GM12872 (cell line): ENCODE measurements around the gene PAIP2.

Experiments used
- TF ChIP-seq, protein P1 (sequence below): IDR thresholded peaks from 3 replicates; pipeline ENCODE4 v1.5.1; 2011; ENCODE audit warnings: low read depth, mild to moderate bottlenecking, low read length, moderate library complexity; ENCODE audit not compliant: insufficient read depth

Gene PAIP2

DNA sequence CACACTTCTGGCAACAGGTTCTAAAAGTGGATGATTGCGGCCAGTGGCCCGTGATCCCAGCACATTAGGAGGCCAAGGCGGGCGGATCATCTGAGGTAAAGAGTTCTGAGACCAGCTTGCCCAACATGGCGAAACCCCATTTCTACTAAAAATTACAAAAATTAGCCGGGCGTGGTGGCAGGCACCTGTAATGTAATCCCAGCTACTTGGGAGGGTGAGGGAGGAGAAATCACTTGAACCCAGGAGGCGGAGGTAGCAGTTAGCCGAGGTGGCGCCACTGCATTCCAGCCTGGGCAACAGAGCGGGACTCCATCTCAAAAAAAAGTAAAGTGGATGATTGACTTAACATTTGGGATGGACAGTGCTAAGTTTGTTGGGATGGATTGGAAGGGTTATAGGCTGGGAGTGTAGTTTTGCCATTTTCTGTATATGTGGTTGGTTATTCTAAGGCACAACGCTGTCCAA is 44.8 kb upstream of the PAIP2 start:
- TF ChIP-seq, protein P1, sequence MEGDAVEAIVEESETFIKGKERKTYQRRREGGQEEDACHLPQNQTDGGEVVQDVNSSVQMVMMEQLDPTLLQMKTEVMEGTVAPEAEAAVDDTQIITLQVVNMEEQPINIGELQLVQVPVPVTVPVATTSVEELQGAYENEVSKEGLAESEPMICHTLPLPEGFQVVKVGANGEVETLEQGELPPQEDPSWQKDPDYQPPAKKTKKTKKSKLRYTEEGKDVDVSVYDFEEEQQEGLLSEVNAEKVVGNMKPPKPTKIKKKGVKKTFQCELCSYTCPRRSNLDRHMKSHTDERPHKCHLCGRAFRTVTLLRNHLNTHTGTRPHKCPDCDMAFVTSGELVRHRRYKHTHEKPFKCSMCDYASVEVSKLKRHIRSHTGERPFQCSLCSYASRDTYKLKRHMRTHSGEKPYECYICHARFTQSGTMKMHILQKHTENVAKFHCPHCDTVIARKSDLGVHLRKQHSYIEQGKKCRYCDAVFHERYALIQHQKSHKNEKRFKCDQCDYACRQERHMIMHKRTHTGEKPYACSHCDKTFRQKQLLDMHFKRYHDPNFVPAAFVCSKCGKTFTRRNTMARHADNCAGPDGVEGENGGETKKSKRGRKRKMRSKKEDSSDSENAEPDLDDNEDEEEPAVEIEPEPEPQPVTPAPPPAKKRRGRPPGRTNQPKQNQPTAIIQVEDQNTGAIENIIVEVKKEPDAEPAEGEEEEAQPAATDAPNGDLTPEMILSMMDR, result no peak

GRCh38 chr5:139297439-139298133 is 44.1 kb upstream of the PAIP2 start:
- TF ChIP-seq, protein P1, result no peak

DNA sequence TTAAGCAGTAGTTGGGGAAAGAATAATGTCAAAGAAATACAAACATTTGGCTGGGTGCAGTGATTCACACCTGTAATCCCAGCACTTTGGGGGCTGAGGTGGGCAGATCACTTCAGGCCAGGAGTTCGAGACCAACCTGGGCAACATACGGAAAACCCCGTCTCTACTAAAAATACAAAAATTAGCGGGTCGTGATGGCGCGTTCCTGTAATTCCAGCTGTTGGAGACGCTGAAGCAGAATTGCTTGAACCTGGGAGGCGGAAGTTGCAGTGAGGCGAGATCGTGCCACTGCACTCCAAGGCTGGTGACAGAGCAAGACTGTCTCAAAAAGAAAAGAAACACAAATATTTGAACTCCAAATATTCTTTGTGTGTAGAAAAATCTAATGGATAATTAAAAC is 43.4 kb upstream of the PAIP2 start:
- TF ChIP-seq, protein P1, result no peak

GRCh38 chr5:139299486-139299885 is 42.2 kb upstream of the PAIP2 start:
- TF ChIP-seq, protein P1, result no peak

GRCh38 chr5:139301808-139302499 is 39.7 kb upstream of the PAIP2 start:
- TF ChIP-seq, protein P1, result no peak

DNA sequence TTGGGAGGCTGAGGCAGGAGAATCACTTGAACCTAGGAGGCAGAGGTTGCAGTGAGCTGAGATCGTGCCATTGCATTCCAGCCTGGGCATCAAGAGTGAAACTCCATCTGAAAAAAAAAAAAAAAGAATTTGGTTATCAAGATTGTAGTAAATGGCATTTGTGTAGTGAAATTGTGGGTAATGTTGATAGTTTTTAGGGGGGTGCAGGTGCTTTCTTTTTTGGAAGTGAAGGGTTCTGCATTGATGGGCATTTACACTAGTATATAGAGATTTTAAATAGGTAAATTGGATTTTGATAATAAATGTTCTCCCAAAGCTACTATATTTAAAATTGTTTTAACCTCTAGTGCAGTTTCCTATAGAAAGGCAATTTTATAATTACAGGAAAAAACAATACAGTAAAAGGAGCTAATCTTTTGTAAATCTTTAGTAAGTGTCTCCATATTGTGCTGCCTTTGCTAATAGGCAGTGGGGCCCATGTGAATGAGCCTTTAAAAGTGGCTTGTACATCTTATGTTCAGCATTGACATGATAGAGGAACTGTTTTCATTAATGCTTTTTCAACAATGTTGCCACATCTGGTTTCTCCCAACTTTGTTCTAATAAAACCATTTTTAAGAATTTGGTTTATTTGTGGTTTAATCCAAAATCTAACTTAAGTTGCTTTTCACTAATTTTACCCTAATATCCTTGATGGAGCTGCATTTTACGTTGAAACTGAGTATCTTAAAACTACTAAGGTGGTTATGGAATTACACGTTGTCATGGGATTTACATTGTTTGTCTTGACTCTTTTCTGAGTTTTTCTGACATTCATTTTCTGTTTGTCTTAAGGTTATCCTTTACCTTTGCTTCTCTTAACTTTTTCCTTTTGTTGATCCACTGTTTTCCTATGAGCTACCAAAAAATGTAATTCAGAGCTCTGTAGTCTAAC is 37.0 kb upstream of the PAIP2 start:
- TF ChIP-seq, protein P1, result no peak

GRCh38 chr5:139306197-139306596 is 35.5 kb upstream of the PAIP2 start:
- TF ChIP-seq, protein P1, result no peak
